Small intestine (tissue), 7 donors: ENCODE results near the gene PLEKHG4. TPM values are rescaled to one million over a fixed set of nuclear protein-coding genes. Genes with fewer than 3 reads are reported as not detected.

ENCODE experiments used
- DNase-seq, 2 donors: peaks; one replicate each; pipeline versions ENCODE4 v3.0.0 to v3.0.0-alpha.2; 2013
- FAIRE-seq: peaks from 2 replicates; lab custom pipeline; 2012; peaks lifted over from hg19 to GRCh38; lab: Jason Lieb, UNC
- H3K27ac ChIP-seq, 3 donors: one replicate each; pipeline ENCODE4 v1.5.1; 2013; ENCODE audit warnings: low read length in 2 of 3, mild to moderate bottlenecking in 2 of 3, control low read depth in 1 of 3, inconsistent platforms in 1 of 3, low read depth in 1 of 3, moderate library complexity in 1 of 3
- H3K27me3 ChIP-seq, 3 donors: one replicate each; pipeline ENCODE4 v1.6.1; 2013; ENCODE audit warnings: low read length in 3 of 3, inconsistent platforms in 1 of 3; ENCODE audit not compliant: control insufficient read depth in 3 of 3, insufficient read depth in 3 of 3
- H3K36me3 ChIP-seq, 3 donors: one replicate each; pipeline ENCODE4 v1.6.1; 2013; ENCODE audit warnings: low read length in 3 of 3, inconsistent platforms in 1 of 3, low read depth in 1 of 3, mild to moderate bottlenecking in 1 of 3, moderate library complexity in 1 of 3; ENCODE audit not compliant: control insufficient read depth in 3 of 3, insufficient read depth in 2 of 3
- H3K4me1 ChIP-seq, 3 donors: one replicate each; pipeline ENCODE4 v1.6.1; 2013; ENCODE audit warnings: low read length in 2 of 3, inconsistent platforms in 1 of 3, low read depth in 1 of 3, mild to moderate bottlenecking in 1 of 3, moderate library complexity in 1 of 3; ENCODE audit not compliant: control insufficient read depth in 3 of 3, insufficient read depth in 2 of 3
- H3K4me3 ChIP-seq, 3 donors: one replicate each; pipeline ENCODE4 v1.5.1; 2013; ENCODE audit warnings: low read length in 3 of 3, control low read depth in 1 of 3, inconsistent platforms in 1 of 3, low read depth in 1 of 3, mild to moderate bottlenecking in 1 of 3, moderate library complexity in 1 of 3
- H3K9me3 ChIP-seq, 2 donors: one replicate each; pipeline ENCODE4 v1.6.1; 2013; ENCODE audit warnings: low read depth in 1 of 2, low read length in 1 of 2; ENCODE audit not compliant: control insufficient read depth in 2 of 2, insufficient read depth in 1 of 2
- WGBS, 3 donors: extraction: QIAGEN DNeasy Blood & Tissue Kit; methylation state at CpG; one replicate each; pipeline ENCODE4 v1.1.7; 2013; 5-methylcytosine and 5-hydroxymethylcytosine counted together
- polyA plus RNA-seq, 4 donors: library from polyadenylated mRNA; stranded (reverse) in 3 of 4; unstranded in 1 of 4; fragments of 200-250 nt in 3 of 4; fragments of 120-200 nt in 1 of 4; gene quantifications; one replicate each; pipeline versions ENCODE4 v1.2.1 to v1.2.3, GENCODE V29; 2013
- donor health status: healthy with polysubstance abuse.
- donor health status: control.
- donor health status: control.
- donor health status: Bipolar disorder and iron deficiency.
- donor health status: healthy.

Gene PLEKHG4
- polyA plus RNA-seq, 4 donors, result 1.6 to 7.9 (median 4.9) TPM

GRCh38 chr16:67278773-67279295 is 498 bp upstream of the PLEKHG4 start:
- FAIRE-seq, result no peak

GRCh38 chr16:67280090-67281015 is 1.0 kb downstream of the PLEKHG4 start:
- DNase-seq (no peak), FAIRE-seq (no peak)
- H3K27me3 ChIP-seq, result no peaks in the 10 kb centered on the region
- peaks cover 0 to 40% (median 0%) of the 10 kb centered on the region in 3 donors for H3K36me3 ChIP-seq
- no peak overlapping the region for H3K27ac ChIP-seq
- H3K4me1 ChIP-seq, result peaks cover 0 to 10% (median 4%) of the 10 kb centered on the region in 3 donors
- no peak overlapping the region for H3K4me3 ChIP-seq
- WGBS, 3 donors, result 90 to 93% (median 92%) methylated on average over 15 of the region's 15 CpGs
- H3K9me3 ChIP-seq, result no peaks in the 10 kb centered on the region

More at GRCh38 chr16:67278773-67279295, 498 bp upstream of the PLEKHG4 start:
- no peaks in the 10 kb centered on the region for H3K27me3 ChIP-seq
- peak in 1 of 2 donors; percentile 34 for DNase-seq
- H3K27ac ChIP-seq, result peak overlapping the region in 1 of 3 donors; percentile 11
- 1 to 2% (median 1%) methylated on average over 19 to 42 of the region's 42 CpGs for WGBS, 3 donors
- H3K9me3 ChIP-seq, result no peaks in the 10 kb centered on the region
- peaks cover 0 to 32% (median 0%) of the 10 kb centered on the region in 3 donors for H3K36me3 ChIP-seq
- H3K4me1 ChIP-seq, result peaks cover 0 to 10% (median 4%) of the 10 kb centered on the region in 3 donors
- peak overlapping the region; percentile 51 to 66 (median 57) for H3K4me3 ChIP-seq

- no peak for FAIRE-seq
- Histone ChIP-seq H3K9me3 (no peaks in the 10 kb centered on the region), H3K36me3 (peaks cover 0 to 39% (median 0%) of the 10 kb centered on the region in 3 donors), H3K4me1 (peaks cover 0 to 10% (median 4%) of the 10 kb centered on the region in 3 donors), H3K27ac (no peak overlapping the region), H3K27me3 (no peaks in the 10 kb centered on the region), H3K4me3 (no peak overlapping the region)
- 90 to 95% (median 91%) methylated on average over 10 to 14 of the region's 14 CpGs for WGBS, 3 donors
- no peak for DNase-seq
Measured at GRCh38 chr16:67281536-67282446, 2.5 kb downstream of the PLEKHG4 start.

GRCh38 chr16:67282447-67282805 is 3.1 kb downstream of the PLEKHG4 start:
- Histone ChIP-seq H3K27ac (no peak overlapping the region), H3K9me3 (no peaks in the 10 kb centered on the region), H3K4me3 (no peak overlapping the region), H3K36me3 (peaks cover 0 to 37% (median 0%) of the 10 kb centered on the region in 3 donors), H3K4me1 (peaks cover 0 to 10% (median 4%) of the 10 kb centered on the region in 3 donors), H3K27me3 (no peaks in the 10 kb centered on the region)
- FAIRE-seq (no peak), DNase-seq (no peak)
- WGBS, 3 donors, result 94 to 97% (median 96%) methylated on average over 10 of the region's 10 CpGs

- Histone ChIP-seq H3K27me3 (no peaks in the 10 kb centered on the region), H3K4me1 (peaks cover 0 to 7% (median 3%) of the 10 kb centered on the region in 3 donors), H3K27ac (no peak overlapping the region), H3K36me3 (peaks cover 0 to 38% (median 0%) of the 10 kb centered on the region in 3 donors), H3K4me3 (no peak overlapping the region), H3K9me3 (no peaks in the 10 kb centered on the region)
- DNase-seq (no peak), FAIRE-seq (no peak)
- WGBS, 3 donors, result 91 to 95% (median 93%) methylated on average over 7 of the region's 7 CpGs
Measured at GRCh38 chr16:67283039-67283825, 3.9 kb downstream of the PLEKHG4 start.

- Histone ChIP-seq H3K27me3 (no peaks in the 10 kb centered on the region), H3K9me3 (no peaks in the 10 kb centered on the region), H3K27ac (no peak overlapping the region), H3K4me1 (no peaks in the 10 kb centered on the region), H3K4me3 (no peak overlapping the region), H3K36me3 (peaks cover 0 to 42% (median 0%) of the 10 kb centered on the region in 3 donors)
- FAIRE-seq, result no peak
- no peak for DNase-seq
- 89 to 93% (median 92%) methylated on average over 21 of the region's 21 CpGs for WGBS, 3 donors
Measured at GRCh38 chr16:67283826-67284555, 4.7 kb downstream of the PLEKHG4 start.
